SK-N-SH (cell line): ENCODE data around the gene MCM3AP. TPM values are rescaled to one million over a fixed set of nuclear protein-coding genes. Genes with fewer than 3 reads are reported as not detected.

Experiments
- CTCF ChIA-PET: fragments of 300-600, 350-600 bp; formaldehyde crosslinking; extraction: SDS; loops from one replicate; lab custom pipeline; 2021; lab: Yijun Ruan, JAX
- POLR2A ChIA-PET: fragments of 350-600 bp; sonication (Branson Sonifier 250); formaldehyde crosslinking; extraction: SDS; loops from one replicate; lab custom pipeline; 2020; ENCODE audit warnings: antibody characterized with exemption, inconsistent platforms; lab: Yijun Ruan, JAX
- DNase-seq: peaks from one replicate; pipeline ENCODE4 v3.0.0; 2012
- H2AFZ ChIP-seq: fragments of 200-600 bp; sonication (generic); 2 replicates; pipeline ENCODE4 v1.8.1; 2016; ENCODE audit warnings: antibody characterized with exemption, mild to moderate bottlenecking, low read depth
- H3F3A ChIP-seq: fragments of 200-600 bp; sonication (generic); replicated peaks from 2 replicates; pipeline ENCODE3; 2016; ENCODE audit warnings: antibody characterized with exemption, mild to moderate bottlenecking; ENCODE audit not compliant: insufficient read depth
- H3K27ac ChIP-seq, 2 experiments: fragments of 200-500 bp in 1 of 2; fragments of 200-600 bp in 1 of 2; sonication (Bioruptor generic) in 1 of 2; sonication (generic), shearing (Covaris generic) in 1 of 2; 2 replicates each; pipeline versions ENCODE4 v1.5.1 to v1.6.1; 2014 to 2016; ENCODE audit warnings: low read depth in 2 of 2, inconsistent platforms in 1 of 2, low read length in 1 of 2, mild to moderate bottlenecking in 1 of 2, mixed read lengths in 1 of 2
- H3K27me3 ChIP-seq: fragments of 200-600 bp; sonication (generic), shearing (Covaris generic); 2 replicates; pipeline ENCODE4 v1.6.1; 2016; ENCODE audit warnings: mixed run types; ENCODE audit not compliant: insufficient read depth
- H3K36me3 ChIP-seq, 2 experiments: fragments of 200-500 bp in 1 of 2; fragments of 200-600 bp in 1 of 2; sonication (Bioruptor generic) in 1 of 2; sonication (generic) in 1 of 2; replicated peaks in 1 of 2; 2 replicates each; pipeline versions ENCODE3 to v1.5.1; 2014 to 2016; ENCODE audit warnings: low read length in 1 of 2, mild to moderate bottlenecking in 1 of 2; ENCODE audit not compliant: insufficient read depth in 2 of 2, control insufficient read depth in 1 of 2
- H3K4me1 ChIP-seq, 2 experiments: fragments of 200-500 bp in 1 of 2; fragments of 200-600 bp in 1 of 2; sonication (Bioruptor generic) in 1 of 2; sonication (generic), shearing (Covaris generic) in 1 of 2; 2 replicates each; pipeline versions ENCODE4 v1.5.1 to v1.6.1; 2014 to 2016; ENCODE audit warnings: low read depth in 1 of 2, low read length in 1 of 2, mixed run types in 1 of 2; ENCODE audit not compliant: insufficient read depth in 2 of 2, control insufficient read depth in 1 of 2
- H3K4me2 ChIP-seq: fragments of 200-600 bp; sonication (generic), shearing (Covaris generic); 2 replicates; pipeline ENCODE4 v1.6.1; 2017; ENCODE audit warnings: mixed run types
- H3K4me3 ChIP-seq, 2 experiments: fragments of 200-500 bp in 1 of 2; fragments of 200-600 bp in 1 of 2; sonication (Bioruptor generic) in 1 of 2; sonication (generic), shearing (Covaris generic) in 1 of 2; 2 replicates each; pipeline versions ENCODE4 v1.5.1 to v1.8.1; 2014 to 2016; ENCODE audit warnings: low read depth in 2 of 2, inconsistent platforms in 1 of 2, low read length in 1 of 2, mild to moderate bottlenecking in 1 of 2, mixed read lengths in 1 of 2, moderate library complexity in 1 of 2
- H3K79me2 ChIP-seq: fragments of 200-600 bp; sonication (generic); 2 replicates; pipeline ENCODE4 v1.8.1; 2017; ENCODE audit warnings: mild to moderate bottlenecking; ENCODE audit not compliant: insufficient read depth
- H3K9ac ChIP-seq: fragments of 200-600 bp; sonication (generic); 2 replicates; pipeline ENCODE4 v1.6.1; 2017; ENCODE audit warnings: mixed run types
- H3K9me2 ChIP-seq: fragments of 200-600 bp; sonication (generic); 2 replicates; pipeline ENCODE4 v1.6.1; 2017; ENCODE audit warnings: mixed run types
- H3K9me3 ChIP-seq: fragments of 200-600 bp; sonication (generic); 2 replicates; pipeline ENCODE4 v1.6.1; 2017; ENCODE audit warnings: mixed run types, mild to moderate bottlenecking, moderate library complexity
- H4K20me1 ChIP-seq: fragments of 200-600 bp; sonication (generic); 2 replicates; pipeline ENCODE4 v1.6.1; 2017; ENCODE audit warnings: mild to moderate bottlenecking, mixed run types; ENCODE audit not compliant: insufficient read depth
- CHD2 ChIP-seq: fragments of 150-350 bp; IDR thresholded peaks from 2 replicates; pipeline ENCODE4 v1.6.1; 2018; ENCODE audit warnings: low read length; ENCODE audit not compliant: partially characterized antibody
- CTCF ChIP-seq: fragments of 200-600 bp; sonication (generic); IDR thresholded peaks from 2 replicates; pipeline ENCODE4 v1.6.1; 2017; ENCODE audit warnings: antibody characterized with exemption, mild to moderate bottlenecking, moderate library complexity
- FOSL2 ChIP-seq: IDR thresholded peaks from 2 replicates; pipeline ENCODE4 v1.4.0; 2012; ENCODE audit warnings: low read depth, mild to moderate bottlenecking, moderate library complexity, borderline replicate concordance
- FOXJ3 ChIP-seq: sonication (generic); formaldehyde crosslinking; IDR thresholded peaks from 2 replicates; pipeline ENCODE4 v1.5.1; 2020; ENCODE audit warnings: mild to moderate bottlenecking, missing genetic modification reagents
- GATA2 ChIP-seq: sonication (generic); formaldehyde crosslinking; IDR thresholded peaks from 2 replicates; pipeline ENCODE4 v1.5.0; 2020; ENCODE audit warnings: mild to moderate bottlenecking, missing genetic modification reagents
- JUND ChIP-seq: IDR thresholded peaks from 2 replicates; pipeline ENCODE4 v1.4.0; 2012
- NRF1 ChIP-seq: IDR thresholded peaks from 2 replicates; pipeline ENCODE4 v1.6.1; 2012; ENCODE audit warnings: low read depth, mild to moderate bottlenecking, low read length
- RCOR1 ChIP-seq: fragments of 150-350 bp; IDR thresholded peaks from 2 replicates; pipeline ENCODE4 v1.6.1; 2017; ENCODE audit warnings: antibody characterized with exemption, low read length
- RXRA ChIP-seq: IDR thresholded peaks from 2 replicates; pipeline ENCODE4 v1.4.0; 2012; ENCODE audit warnings: low read depth, mild to moderate bottlenecking, borderline replicate concordance
- TCF12 ChIP-seq: IDR thresholded peaks from 2 replicates; pipeline ENCODE4 v1.4.0; 2012
- TEAD4 ChIP-seq: IDR thresholded peaks from 2 replicates; pipeline ENCODE4 v1.4.0; 2012; ENCODE audit warnings: mild to moderate bottlenecking, borderline replicate concordance; ENCODE audit not compliant: insufficient read depth
- USF2 ChIP-seq: fragments of 150-350 bp; IDR thresholded peaks from 2 replicates; pipeline ENCODE4 v1.6.1; 2017; ENCODE audit warnings: antibody characterized with exemption, low read length, low read depth, borderline replicate concordance
- WGBS: methylation state at CpG from one replicate; pipeline ENCODE4 v1.1.6; 2017; ENCODE audit warnings: low lambda C conversion rate; 5-methylcytosine and 5-hydroxymethylcytosine counted together
- polyA plus RNA-seq, 3 experiments: library from polyadenylated mRNA; depleted of rRNA; stranded (reverse); fragments of >200 nt; gene quantifications; 2 replicates each; pipeline ENCODE4 v1.2.3, GENCODE V29; 2012
- TF ChIP-seq, protein P1 (sequence below): IDR thresholded peaks from 2 replicates; pipeline ENCODE4 v1.4.0; 2012; ENCODE audit warnings: low read depth, borderline replicate concordance
- TF ChIP-seq, protein P2 (sequence below): IDR thresholded peaks from 2 replicates; pipeline ENCODE4 v1.6.1; 2012; ENCODE audit warnings: mild to moderate bottlenecking, low read depth, low read length, moderate library complexity
- TF ChIP-seq, protein P3 (sequence below): fragments of 150-350 bp; IDR thresholded peaks from 2 replicates; pipeline ENCODE4 v1.6.1; 2016; ENCODE audit warnings: mild to moderate bottlenecking, low read depth, low read length
- TF ChIP-seq, protein P4 (sequence below): IDR thresholded peaks from 2 replicates; pipeline ENCODE4; 2012

Gene MCM3AP
- polyA plus RNA-seq, 1 of the 3 experiments (the other 2 are of a cell fraction): 42.9 TPM

GRCh38 chr21:46253610-46254124 lies 31.7 kb downstream of the MCM3AP start:
- Histone ChIP-seq H3K9me3 (no peaks in the 10 kb centered on the region), H3F3A (peaks cover 9% of the 10 kb centered on the region), H3K9ac (no peak overlapping the region), H3K9me2 (no peaks in the 10 kb centered on the region), H4K20me1 (no peaks in the 10 kb centered on the region), H3K36me3 (peaks cover 70% of the 10 kb centered on the region in 2 experiments), H3K4me3 (no peak overlapping the region), H3K4me2 (no peak overlapping the region), H3K27me3 (no peaks in the 10 kb centered on the region), H3K4me1 (no peaks in the 10 kb centered on the region), H2AFZ (no peak overlapping the region), H3K27ac (no peak overlapping the region), H3K79me2 (no peaks in the 10 kb centered on the region)
- DNase-seq: no peak
- TF ChIP-seq, protein P1, sequence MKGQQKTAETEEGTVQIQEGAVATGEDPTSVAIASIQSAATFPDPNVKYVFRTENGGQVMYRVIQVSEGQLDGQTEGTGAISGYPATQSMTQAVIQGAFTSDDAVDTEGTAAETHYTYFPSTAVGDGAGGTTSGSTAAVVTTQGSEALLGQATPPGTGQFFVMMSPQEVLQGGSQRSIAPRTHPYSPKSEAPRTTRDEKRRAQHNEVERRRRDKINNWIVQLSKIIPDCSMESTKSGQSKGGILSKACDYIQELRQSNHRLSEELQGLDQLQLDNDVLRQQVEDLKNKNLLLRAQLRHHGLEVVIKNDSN: no peak
- TF ChIP-seq TCF12: no peak
- no peak for TF ChIP-seq RCOR1
- TF ChIP-seq JUND: no peak
- ChIA-PET CTCF (interaction anchor here (1.1 to 1.3 kb wide), 3 partner anchors 20 to 23 kb away, joined by 3 read pairs; no protein-coding TSS in a partner anchor), POLR2A (no interaction called here)
- 90% methylated on average over 8 of the region's 8 CpGs for WGBS

DNA sequence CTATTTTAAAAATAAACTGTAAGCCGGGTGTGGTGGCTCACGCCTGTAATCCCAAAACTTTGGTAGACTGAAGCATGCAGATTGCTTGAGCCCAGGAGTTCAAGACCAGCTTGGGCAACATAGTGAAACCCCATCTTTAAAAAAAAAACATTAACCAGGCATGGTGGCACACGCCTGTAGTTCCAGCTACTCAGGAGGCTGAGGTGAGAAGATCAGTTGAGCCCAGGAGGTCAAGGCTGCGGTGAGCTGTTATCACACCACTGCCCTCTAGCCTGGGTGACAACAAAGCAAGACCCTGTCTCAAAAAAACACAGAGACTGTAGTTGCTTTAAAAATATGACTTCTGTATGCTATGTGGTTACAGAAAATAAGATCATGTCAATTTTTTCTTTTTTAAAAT lies 32.6 kb downstream of the MCM3AP start:
- H3K4me2 ChIP-seq: no peak overlapping the region
- H3K27me3 ChIP-seq: no peaks in the 10 kb centered on the region
- H3F3A ChIP-seq: peaks cover 9% of the 10 kb centered on the region
- ChIA-PET CTCF (interaction anchor here (1.6 kb wide), 1 partner anchor 109 kb away, joined by 3 read pairs; no protein-coding TSS in a partner anchor), POLR2A (no interaction called here)
- no peak for DNase-seq
- no peak overlapping the region for H3K4me3 ChIP-seq
- peaks cover 70 to 71% of the 10 kb centered on the region in 2 experiments for H3K36me3 ChIP-seq
- no peak overlapping the region for H3K27ac ChIP-seq
- no peaks in the 10 kb centered on the region for H3K9me3 ChIP-seq
- H2AFZ ChIP-seq: no peak overlapping the region
- no peaks in the 10 kb centered on the region for H4K20me1 ChIP-seq
- no peaks in the 10 kb centered on the region for H3K9me2 ChIP-seq
- 95% methylated on average over 4 of the region's 4 CpGs for WGBS
- no peaks in the 10 kb centered on the region for H3K79me2 ChIP-seq
- no peak overlapping the region for H3K9ac ChIP-seq
- no peaks in the 10 kb centered on the region; a peak in 1 of 4 replicates for H3K4me1 ChIP-seq
- TF ChIP-seq CHD2 (no peak), FOSL2 (no peak), FOXJ3 (CRISPR knock-in tag) (no peak), RXRA (no peak), JUND (no peak), TEAD4 (no peak), GATA2 (no peak), NRF1 (no peak), CTCF (no peak), USF2 (no peak)
- TF ChIP-seq, protein P2, sequence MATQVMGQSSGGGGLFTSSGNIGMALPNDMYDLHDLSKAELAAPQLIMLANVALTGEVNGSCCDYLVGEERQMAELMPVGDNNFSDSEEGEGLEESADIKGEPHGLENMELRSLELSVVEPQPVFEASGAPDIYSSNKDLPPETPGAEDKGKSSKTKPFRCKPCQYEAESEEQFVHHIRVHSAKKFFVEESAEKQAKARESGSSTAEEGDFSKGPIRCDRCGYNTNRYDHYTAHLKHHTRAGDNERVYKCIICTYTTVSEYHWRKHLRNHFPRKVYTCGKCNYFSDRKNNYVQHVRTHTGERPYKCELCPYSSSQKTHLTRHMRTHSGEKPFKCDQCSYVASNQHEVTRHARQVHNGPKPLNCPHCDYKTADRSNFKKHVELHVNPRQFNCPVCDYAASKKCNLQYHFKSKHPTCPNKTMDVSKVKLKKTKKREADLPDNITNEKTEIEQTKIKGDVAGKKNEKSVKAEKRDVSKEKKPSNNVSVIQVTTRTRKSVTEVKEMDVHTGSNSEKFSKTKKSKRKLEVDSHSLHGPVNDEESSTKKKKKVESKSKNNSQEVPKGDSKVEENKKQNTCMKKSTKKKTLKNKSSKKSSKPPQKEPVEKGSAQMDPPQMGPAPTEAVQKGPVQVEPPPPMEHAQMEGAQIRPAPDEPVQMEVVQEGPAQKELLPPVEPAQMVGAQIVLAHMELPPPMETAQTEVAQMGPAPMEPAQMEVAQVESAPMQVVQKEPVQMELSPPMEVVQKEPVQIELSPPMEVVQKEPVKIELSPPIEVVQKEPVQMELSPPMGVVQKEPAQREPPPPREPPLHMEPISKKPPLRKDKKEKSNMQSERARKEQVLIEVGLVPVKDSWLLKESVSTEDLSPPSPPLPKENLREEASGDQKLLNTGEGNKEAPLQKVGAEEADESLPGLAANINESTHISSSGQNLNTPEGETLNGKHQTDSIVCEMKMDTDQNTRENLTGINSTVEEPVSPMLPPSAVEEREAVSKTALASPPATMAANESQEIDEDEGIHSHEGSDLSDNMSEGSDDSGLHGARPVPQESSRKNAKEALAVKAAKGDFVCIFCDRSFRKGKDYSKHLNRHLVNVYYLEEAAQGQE: no peak
- TF ChIP-seq, protein P3, sequence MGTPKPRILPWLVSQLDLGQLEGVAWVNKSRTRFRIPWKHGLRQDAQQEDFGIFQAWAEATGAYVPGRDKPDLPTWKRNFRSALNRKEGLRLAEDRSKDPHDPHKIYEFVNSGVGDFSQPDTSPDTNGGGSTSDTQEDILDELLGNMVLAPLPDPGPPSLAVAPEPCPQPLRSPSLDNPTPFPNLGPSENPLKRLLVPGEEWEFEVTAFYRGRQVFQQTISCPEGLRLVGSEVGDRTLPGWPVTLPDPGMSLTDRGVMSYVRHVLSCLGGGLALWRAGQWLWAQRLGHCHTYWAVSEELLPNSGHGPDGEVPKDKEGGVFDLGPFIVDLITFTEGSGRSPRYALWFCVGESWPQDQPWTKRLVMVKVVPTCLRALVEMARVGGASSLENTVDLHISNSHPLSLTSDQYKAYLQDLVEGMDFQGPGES: no peak
- TF ChIP-seq, protein P1: no peak
- TF ChIP-seq, protein P4, sequence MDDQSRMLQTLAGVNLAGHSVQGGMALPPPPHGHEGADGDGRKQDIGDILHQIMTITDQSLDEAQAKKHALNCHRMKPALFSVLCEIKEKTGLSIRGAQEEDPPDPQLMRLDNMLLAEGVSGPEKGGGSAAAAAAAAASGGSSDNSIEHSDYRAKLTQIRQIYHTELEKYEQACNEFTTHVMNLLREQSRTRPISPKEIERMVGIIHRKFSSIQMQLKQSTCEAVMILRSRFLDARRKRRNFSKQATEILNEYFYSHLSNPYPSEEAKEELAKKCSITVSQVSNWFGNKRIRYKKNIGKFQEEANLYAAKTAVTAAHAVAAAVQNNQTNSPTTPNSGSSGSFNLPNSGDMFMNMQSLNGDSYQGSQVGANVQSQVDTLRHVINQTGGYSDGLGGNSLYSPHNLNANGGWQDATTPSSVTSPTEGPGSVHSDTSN: no peak
